K562 (cell line): ENCODE data around the gene PLD3. TPM values are rescaled to one million over a fixed set of nuclear protein-coding genes. Genes with fewer than 3 reads are reported as not detected.

ENCODE experiments used
- ASH1L ChIP-seq: fragments of 450-650 bp; IDR thresholded peaks from 2 replicates; pipeline ENCODE4 v1.6.1; 2018; ENCODE audit warnings: borderline replicate concordance, mild to moderate bottlenecking, low read depth; ENCODE audit not compliant: partially characterized antibody
- BRCA1 ChIP-seq, 2 experiments: fragments of 450-650 bp in 1 of 2; sonication (generic) in 1 of 2; formaldehyde crosslinking in 1 of 2; IDR thresholded peaks; 2 replicates each; pipeline versions ENCODE4 v1.5.0 to v1.6.1; 2017 to 2020; ENCODE audit warnings: mild to moderate bottlenecking in 1 of 2, missing genetic modification reagents in 1 of 2
- BRD9 ChIP-seq: fragments of 450-650 bp; IDR thresholded peaks from 2 replicates; pipeline ENCODE4 v1.6.1; 2018; ENCODE audit warnings: low read depth; ENCODE audit not compliant: partially characterized antibody
- FOXP4 ChIP-seq: sonication (generic); formaldehyde crosslinking; IDR thresholded peaks from 2 replicates; pipeline ENCODE4 v1.8.0; 2022; ENCODE audit warnings: mild to moderate bottlenecking, missing genetic modification reagents, borderline replicate concordance
- GABPA ChIP-seq: fragments of 200-800 bp; sonication (Bioruptor generic); conservative IDR thresholded peaks from 2 replicates; pipeline ENCODE4 v1.6.1; 2016; ENCODE audit warnings: low read depth, missing genetic modification characterization, missing compliant biosample characterization
- GTF2E2 ChIP-seq: fragments of 200-800 bp; sonication (Bioruptor generic); IDR thresholded peaks from 2 replicates; pipeline ENCODE4 v1.6.1; 2016; ENCODE audit warnings: missing genetic modification characterization, missing compliant biosample characterization
- LCOR ChIP-seq: sonication (generic); formaldehyde crosslinking; IDR thresholded peaks from 2 replicates; pipeline ENCODE4 v1.8.0; 2022; ENCODE audit warnings: mild to moderate bottlenecking, missing genetic modification reagents
- MAFG ChIP-seq: fragments of 450-650 bp; conservative IDR thresholded peaks from 2 replicates; pipeline ENCODE4 v1.6.1; 2016; ENCODE audit warnings: missing genetic modification characterization, missing compliant biosample characterization
- MEIS2 ChIP-seq: fragments of 450-650 bp; IDR thresholded peaks from 2 replicates; pipeline ENCODE4 v1.6.1; 2014; ENCODE audit warnings: mild to moderate bottlenecking; ENCODE audit not compliant: partially characterized antibody
- MTA3 ChIP-seq: fragments of 450-650 bp; formaldehyde crosslinking; IDR thresholded peaks from 2 replicates; pipeline ENCODE4 v1.6.1; 2017; ENCODE audit warnings: mild to moderate bottlenecking, borderline replicate concordance
- NFXL1 ChIP-seq: fragments of 450-650 bp; formaldehyde crosslinking; IDR thresholded peaks from 2 replicates; pipeline ENCODE4 v1.4.0; 2021; ENCODE audit warnings: mild to moderate bottlenecking
- NFYB ChIP-seq: IDR thresholded peaks from 2 replicates; pipeline ENCODE4 v1.6.1; 2011; ENCODE audit warnings: mild to moderate bottlenecking, moderate library complexity; ENCODE audit not compliant: insufficient read length; ENCODE audit errors: extremely low read depth
- SMARCB1 ChIP-seq: IDR thresholded peaks from 2 replicates; pipeline ENCODE4 v1.6.1; 2011; ENCODE audit warnings: improper control_type of control experiment, low read depth; ENCODE audit not compliant: insufficient read length
- ZNF23 ChIP-seq: fragments of 250-450 bp; sonication (Bioruptor Pico); IDR thresholded peaks from 2 replicates; pipeline ENCODE4 v1.4.0; 2020; ENCODE audit warnings: mild to moderate bottlenecking
- ZNF3 ChIP-seq: fragments of 250-450 bp; sonication (Bioruptor Pico); IDR thresholded peaks from 2 replicates; pipeline ENCODE4 v1.5.0; 2021; ENCODE audit warnings: mild to moderate bottlenecking, moderate library complexity
- ZNF318 ChIP-seq, 2 experiments: fragments of 450-650 bp; IDR thresholded peaks; 2 replicates each; pipeline ENCODE4 v1.6.1; 2016; ENCODE audit warnings: mild to moderate bottlenecking in 2 of 2, borderline replicate concordance in 1 of 2, low read depth in 1 of 2, moderate library complexity in 1 of 2
- ZNF354B ChIP-seq: fragments of 250-450 bp; sonication (Bioruptor Pico); IDR thresholded peaks from 2 replicates; pipeline ENCODE4 v1.4.0; 2020
- polyA plus RNA-seq, 8 experiments: library from polyadenylated mRNA; depleted of rRNA in 4 of 8; stranded (reverse) in 5 of 8; unstranded in 3 of 8; fragments of >200 nt; fragmentation: Nextera tagmentation in 2 of 8; fragmentation: Illumina TruSeq in 1 of 8; extraction: Ambion mirVana in 2 of 8; extraction: Trizol in 1 of 8; gene quantifications; 2 replicates each; pipeline versions ENCODE4 v1.2.1 to v1.2.3, GENCODE V29; 2011 to 2014; ENCODE audit warnings: inconsistent platforms in 1 of 8, missing spikeins in 1 of 8
- total RNA-seq, 7 experiments: library from RNA; depleted of rRNA in 6 of 7; stranded (reverse); fragments of >200 nt in 6 of 7; fragmentation: Illumina TruSeq in 2 of 7; extraction: Trizol in 2 of 7; gene quantifications; 2 replicates each; pipeline versions ENCODE4 v1.2.1 to v1.2.3, GENCODE V29; 2011 to 2021; ENCODE audit warnings: low replicate concordance in 1 of 7

The PLD3 gene
- total and polyA plus RNA-seq, 9 of the 15 experiments (the other 6 are each of a cell fraction or from before 2014, with no cell fraction given), result 2.3 to 128 (median 72.7) TPM

GRCh38 chr19:40370997-40371801, 22.7 kb downstream of the PLD3 start (continued):
- TF ChIP-seq NFXL1 (CRISPR knock-in tag), result no peak
- TF ChIP-seq ZNF3 (CRISPR knock-in tag), result no peak
- no peak for TF ChIP-seq GABPA (tag)
- no peak for TF ChIP-seq BRD9
- TF ChIP-seq MTA3, result no peak
- TF ChIP-seq GTF2E2 (tag), result no peak
- TF ChIP-seq FOXP4 (CRISPR knock-in tag), result no peak
- TF ChIP-seq ZNF354B (CRISPR knock-in tag), result no peak
- no peak for TF ChIP-seq ASH1L
- no peak for TF ChIP-seq SMARCB1
- no peak for TF ChIP-seq ZNF318 (IDR thresholded peaks at IDR 0.05; ENCODE audit: borderline replicate concordance in 1 of 2, low read depth in 1 of 2)
- TF ChIP-seq BRCA1 (IDR thresholded peaks at IDR 0.05), result no peak
- TF ChIP-seq BRCA1 (CRISPR knock-in tag; IDR thresholded peaks at IDR 0.05), result no peak
- no peak for TF ChIP-seq MAFG (tag)
- TF ChIP-seq NFYB, result peak; percentile 8
- no peak for TF ChIP-seq LCOR (CRISPR knock-in tag)
- no peak for TF ChIP-seq ZNF23
- TF ChIP-seq MEIS2, result peak; percentile 75
